GM18867 (cell line): ENCODE results near the gene ARSA.
"Not testable (repeated sequence)": the region's sequence is repeated elsewhere in the genome, so short reads cannot be mapped to it uniquely, and the experiment has no call there.

Experiments used
- ATAC-seq: cut with Tn5 transposase; IDR thresholded peaks from one replicate; pipeline ENCODE4 v1.9.1; 2021; ENCODE audit warnings: mild to moderate bottlenecking, moderate library complexity; ENCODE audit not compliant: unreplicated experiment

The ARSA gene

GRCh38 chr22:50656122-50657070 is 28.4 kb upstream of the ARSA start:
- no peak for ATAC-seq

- not testable (repeated sequence) for ATAC-seq
Measured at GRCh38 chr22:50654664-50655063, 26.7 kb upstream of the ARSA start.

GRCh38 chr22:50653256-50653655 is 25.3 kb upstream of the ARSA start:
- no peak for ATAC-seq

DNA sequence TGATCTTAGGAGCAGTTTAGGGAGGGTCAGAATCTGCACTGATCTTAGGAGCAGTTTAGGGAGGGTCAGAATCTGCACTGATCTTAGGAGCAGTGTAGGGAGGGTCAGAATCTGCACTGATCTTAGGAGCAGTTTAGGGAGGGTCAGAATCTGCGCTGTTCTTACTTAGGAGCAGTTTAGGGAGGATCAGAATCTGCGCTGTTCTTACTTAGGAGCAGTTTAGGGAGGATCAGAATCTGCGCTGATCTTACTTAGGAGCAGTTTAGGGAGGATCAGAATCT is 15.8 kb upstream of the ARSA start:
- ATAC-seq, result not testable (repeated sequence)

GRCh38 chr22:50643021-50643820 is 15.3 kb upstream of the ARSA start:
- ATAC-seq, result not testable (repeated sequence)

GRCh38 chr22:50641696-50642607 is 14.0 kb upstream of the ARSA start:
- ATAC-seq, result no peak

DNA sequence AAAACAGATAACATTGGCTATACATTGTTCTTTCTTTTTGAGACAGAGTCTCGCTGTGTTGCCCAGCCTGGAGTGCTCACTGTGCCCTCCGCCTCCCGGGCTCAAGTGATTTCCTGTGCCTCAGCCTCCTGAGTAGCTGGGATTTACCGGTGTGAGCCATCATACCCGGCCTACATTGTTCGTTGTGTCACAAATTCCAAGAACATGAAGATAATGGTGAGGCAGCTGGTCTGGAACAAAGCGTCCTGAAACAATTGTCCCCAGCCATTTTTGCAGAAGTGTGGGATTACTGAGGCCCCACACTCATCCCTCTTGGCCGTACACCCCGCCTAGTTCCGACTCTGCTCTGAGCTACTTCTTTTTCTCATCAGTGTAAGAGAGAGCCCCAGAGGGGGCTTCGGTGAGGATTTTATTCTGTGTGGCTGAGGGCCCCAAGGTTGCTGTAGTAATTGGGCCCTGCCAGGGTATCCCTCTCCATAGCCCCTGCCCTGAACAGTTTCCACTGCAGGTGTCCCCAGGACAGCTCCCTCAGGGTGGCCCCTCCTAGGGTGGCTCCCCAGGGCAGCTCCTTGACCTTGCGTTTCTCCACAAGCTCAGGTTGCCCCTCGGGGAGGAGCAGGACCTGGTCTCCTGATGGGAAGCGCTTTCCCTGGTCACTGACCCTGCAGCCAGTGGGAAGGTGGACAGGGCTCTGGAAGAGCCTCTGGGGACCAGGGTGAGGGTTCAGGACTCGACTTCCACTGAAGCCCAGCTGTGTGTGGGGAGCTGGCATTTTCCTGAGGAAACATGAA is 13.1 kb upstream of the ARSA start:
- no peak for ATAC-seq

- not testable (repeated sequence) for ATAC-seq
Measured at GRCh38 chr22:50640296-50640695, 12.3 kb upstream of the ARSA start.

DNA sequence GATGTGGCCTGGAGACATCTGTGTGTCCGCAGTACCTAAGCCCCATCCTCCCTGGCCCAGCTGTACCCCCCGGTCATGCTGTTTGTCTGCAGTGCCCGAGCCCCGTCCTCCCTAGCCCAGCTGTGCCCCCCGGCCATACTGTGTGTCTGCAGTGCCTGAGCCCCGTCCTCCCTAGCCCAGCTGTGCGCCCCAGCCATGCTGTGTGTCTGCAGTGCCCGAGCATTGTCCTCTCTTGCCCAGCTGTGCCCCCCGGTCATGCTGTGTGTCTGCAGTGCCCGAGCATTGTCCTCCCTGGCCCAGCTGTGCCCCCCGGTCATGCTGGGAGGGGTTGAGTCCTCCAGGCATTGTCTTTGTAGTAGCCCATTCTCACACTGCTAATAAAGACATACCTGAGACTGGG is 7.6 kb upstream of the ARSA start:
- ATAC-seq, result no peak

DNA sequence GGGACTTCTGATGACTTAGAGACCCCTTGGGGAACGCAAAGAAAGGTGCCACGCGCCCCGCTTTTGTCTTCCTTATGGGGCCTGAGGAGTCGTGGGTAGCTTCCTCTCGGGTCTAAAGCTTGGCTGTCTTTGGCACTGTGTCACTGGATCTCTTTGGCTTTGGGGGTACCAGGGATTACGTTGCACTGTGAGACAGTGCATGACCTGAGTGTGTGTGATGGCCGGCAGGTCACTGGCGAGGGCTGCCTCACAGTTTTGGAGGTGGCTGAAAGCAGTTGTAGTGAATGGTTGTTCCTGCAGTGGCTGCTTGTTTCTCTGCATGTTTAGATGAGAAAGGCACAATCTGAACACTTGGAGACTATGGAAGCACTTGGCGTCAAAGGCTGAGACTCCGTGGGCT is 5.8 kb upstream of the ARSA start:
- ATAC-seq, result no peak

GRCh38 chr22:50633086-50633485 is 5.1 kb upstream of the ARSA start:
- no peak for ATAC-seq

- no peak for ATAC-seq
Measured at GRCh38 chr22:50630376-50630775, 2.4 kb upstream of the ARSA start.

DNA sequence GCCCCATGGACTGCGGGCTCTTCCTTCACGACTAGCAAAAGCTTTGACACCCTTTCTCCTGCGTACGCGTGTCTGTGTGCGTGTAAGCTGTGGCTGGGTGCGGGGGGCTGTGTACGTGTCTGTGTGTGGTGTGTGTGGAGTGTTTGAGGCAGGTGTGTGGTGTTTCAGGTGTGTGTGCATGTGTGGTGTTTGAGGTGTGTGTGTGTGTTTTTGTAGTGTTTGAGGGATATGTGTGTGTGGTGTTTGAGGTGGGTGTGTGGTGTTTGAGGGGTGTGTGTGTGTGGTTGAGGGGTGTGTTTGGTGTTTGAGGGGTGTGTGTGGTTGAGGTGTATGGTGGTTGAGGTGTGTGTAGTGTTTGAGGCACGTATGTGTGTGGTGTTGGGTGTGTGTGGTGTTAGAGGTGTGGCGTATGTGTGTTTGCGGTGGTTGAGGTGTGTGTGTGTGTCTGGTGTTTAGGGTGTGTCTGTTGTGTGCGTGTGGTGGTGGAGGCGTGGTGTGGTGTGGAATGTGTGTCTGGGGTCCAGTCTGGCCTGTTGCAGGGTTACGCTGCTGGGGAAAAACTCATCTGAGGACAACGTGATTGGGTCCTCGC is 687 bp upstream of the ARSA start:
- no peak for ATAC-seq

DNA sequence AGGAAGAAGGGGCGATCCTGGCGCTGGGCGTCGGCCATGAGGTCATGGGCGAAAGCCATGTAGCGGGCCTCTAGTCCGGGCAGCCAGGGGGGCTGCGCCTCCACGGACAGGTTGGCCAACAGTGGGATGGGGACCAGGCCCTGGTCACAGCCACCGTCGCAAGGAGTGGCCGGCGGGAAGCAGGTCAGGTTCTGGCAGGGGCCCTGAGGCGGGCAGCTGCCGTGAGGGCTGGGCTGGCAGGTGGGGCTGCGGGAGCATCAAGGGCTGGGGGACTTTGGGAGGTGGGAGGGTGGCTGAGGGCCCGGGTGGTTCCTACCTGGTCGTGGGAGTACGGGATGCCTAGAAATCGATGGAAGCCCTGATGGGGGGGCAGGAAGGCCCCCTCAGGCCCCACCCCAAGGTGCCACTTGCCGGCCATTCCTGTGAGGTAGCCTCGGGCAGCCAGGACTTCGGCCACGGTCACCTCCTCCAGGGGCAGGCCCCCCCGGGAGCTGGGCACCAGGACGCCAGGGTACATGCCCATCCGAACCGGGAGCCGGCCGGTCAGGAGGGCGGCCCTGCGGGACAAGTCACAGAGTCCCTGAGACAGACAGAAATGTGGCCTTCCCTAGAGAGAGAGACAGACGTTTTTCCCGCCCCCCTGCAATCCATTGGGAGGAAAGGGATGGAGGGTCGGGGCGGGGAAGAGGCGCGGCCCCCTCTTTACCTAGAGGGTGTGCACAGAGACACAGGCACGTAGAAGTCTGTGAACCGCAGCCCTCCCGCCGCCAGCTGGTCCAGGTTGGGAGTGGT is 906 bp downstream of the ARSA start:
- ATAC-seq, result no peak

DNA sequence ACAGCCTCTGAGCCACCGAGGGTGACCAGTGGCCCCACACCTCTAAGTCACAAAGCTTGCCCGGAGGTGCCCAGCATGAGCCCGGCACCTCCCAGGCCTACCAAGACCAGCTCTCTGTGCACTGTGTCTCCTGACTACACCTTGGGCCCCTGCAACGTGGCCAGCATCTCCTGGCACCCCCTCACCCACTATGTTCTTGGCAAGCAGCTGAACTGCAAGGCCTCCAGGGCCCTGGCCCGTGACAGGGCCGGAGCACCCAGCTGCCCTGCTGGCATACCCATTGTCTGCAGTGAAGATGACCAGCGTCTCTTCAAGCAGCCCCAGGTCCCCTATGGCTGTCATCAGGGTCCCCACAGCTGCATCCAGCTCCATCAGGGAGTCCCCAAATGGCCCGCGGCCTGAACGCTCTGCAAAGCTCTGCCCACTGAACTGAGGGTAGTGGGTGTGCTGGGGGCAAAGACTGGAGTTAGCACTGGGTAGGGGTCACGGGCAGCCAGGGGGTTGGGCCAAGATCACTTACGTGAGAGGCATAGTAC is 1.6 kb downstream of the ARSA start:
- ATAC-seq, result no peak

DNA sequence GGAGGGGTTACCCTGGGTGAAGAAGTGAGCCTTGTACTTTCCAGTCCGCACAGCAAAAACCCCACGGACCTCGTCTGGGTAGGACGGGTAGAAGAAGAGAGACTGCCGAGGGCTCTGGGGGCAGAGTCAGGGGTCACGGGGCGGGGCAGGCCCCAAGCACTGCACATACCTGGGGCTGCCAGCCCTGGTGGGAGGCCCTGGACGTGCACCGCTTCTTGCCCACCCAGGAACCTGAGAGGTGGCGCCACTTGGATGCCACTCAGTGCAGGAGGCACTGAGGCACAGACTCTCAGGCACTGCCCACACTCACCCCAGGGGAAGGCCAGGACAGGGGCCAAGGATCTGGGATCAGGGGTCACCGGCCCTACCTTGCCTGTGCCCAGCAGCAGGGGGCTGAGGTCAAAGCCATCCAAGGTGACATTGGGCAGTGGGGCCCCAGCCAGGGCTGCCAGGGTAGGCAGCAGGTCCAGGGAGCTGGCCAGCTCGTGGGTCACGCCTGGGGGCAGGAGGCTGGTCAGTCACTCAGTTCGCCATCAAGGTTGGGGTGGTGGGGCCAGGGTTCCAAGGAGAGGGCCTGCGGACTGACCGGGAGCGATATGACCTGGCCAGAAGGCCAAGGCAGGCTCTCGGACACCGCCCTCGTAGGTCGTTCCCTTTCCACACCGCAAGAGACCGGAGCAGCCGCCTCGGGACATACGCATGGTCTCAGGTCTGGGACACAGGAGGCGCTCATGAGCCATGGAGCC is 2.2 kb downstream of the ARSA start:
- ATAC-seq, result no peak

GRCh38 chr22:50625131-50625567 is 2.8 kb downstream of the ARSA start:
- ATAC-seq, result no peak
